Activated T-helper 9 cell treated with anti-CD3 and anti-CD28 coated beads, Interleukin-2, amount 50 U/mL, for 16 hours (primary cell): ENCODE data around the gene BBX.
"Not testable (repeated sequence)": the region's sequence is repeated elsewhere in the genome, so short reads cannot be mapped to it uniquely, and the experiment has no call there.

Experiments
- DNase-seq: peaks from one replicate; pipeline ENCODE4 v3.0.0-alpha.2; 2020; ENCODE audit warnings: low read depth

BBX gene

DNA sequence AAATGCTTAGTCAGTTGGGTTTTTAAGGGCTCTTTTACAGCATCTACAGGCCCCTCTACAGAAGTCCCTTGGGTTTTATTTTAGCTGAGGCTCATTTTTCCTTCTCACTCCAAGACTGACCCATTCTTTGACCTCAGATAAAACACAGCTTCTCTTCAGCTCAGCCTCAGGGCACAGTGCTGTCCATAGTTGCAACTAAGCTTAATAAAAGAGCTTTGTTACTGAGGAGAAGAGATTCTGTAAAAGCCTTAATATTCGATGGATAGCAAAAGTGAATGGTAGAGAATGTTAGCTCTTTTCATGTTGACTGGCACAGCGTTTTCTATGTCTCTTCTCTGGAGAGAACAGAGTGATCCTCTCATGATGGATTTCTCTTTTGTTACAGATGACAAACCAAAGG, 277.9 kb downstream of the BBX start:
- no peak for DNase-seq

- no peak for DNase-seq
Observed at GRCh38 chr3:107803170-107803569, 280.4 kb downstream of the BBX start.

- no peak for DNase-seq
Observed at GRCh38 chr3:107806021-107806420, 283.3 kb downstream of the BBX start.

- DNase-seq: no peak
Observed at GRCh38 chr3:107806536-107806935, 283.8 kb downstream of the BBX start.

- DNase-seq: no peak
Observed at GRCh38 chr3:107810171-107811071, 287.7 kb downstream of the BBX start.

DNA sequence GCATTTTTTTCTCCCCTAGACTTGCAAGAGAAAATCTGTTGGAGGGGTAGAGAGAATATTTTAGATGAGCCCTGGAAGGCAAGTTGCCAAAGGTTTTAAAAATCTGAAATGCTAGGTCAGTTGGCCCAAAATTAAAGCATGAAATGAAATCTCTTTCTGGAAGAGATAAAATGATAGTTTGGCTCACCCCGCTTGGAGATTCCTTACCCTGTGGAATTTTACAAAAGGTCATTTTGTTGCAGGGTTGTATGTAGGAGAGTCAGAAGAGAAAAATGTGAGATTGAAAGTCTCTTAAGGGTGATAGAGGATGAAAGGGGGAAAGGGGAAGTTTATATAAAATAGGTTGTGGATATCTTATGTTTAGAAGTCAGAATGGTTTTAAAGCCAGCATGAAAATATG, 290.3 kb downstream of the BBX start:
- no peak for DNase-seq

GRCh38 chr3:107816107-107816506, 293.3 kb downstream of the BBX start:
- no peak for DNase-seq

GRCh38 chr3:107817076-107817475, 294.3 kb downstream of the BBX start:
- no peak for DNase-seq

GRCh38 chr3:107818025-107818424, 295.3 kb downstream of the BBX start:
- DNase-seq: no peak

DNA sequence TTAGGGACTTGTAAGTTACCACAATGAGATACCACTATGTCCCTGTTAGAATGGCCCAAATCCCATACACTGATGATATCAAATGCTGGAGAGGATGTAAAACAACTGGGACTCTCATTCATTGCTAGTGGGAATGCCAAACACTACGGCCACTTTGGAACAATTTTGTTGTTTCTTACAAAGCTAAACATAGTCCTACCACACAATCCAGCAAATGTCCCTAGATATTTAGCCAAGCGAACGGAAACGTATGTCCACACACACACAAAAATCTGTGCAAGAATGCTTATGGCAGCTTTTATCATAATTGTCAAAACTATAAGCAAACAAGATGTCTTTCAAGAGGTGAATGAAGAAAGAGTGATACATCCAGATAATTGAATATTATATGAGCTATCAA, 296.9 kb downstream of the BBX start:
- no peak for DNase-seq

GRCh38 chr3:107822308-107822707, 299.5 kb downstream of the BBX start:
- no peak for DNase-seq

- no peak for DNase-seq
Observed at GRCh38 chr3:107824822-107825371, 302.1 kb downstream of the BBX start.

DNA sequence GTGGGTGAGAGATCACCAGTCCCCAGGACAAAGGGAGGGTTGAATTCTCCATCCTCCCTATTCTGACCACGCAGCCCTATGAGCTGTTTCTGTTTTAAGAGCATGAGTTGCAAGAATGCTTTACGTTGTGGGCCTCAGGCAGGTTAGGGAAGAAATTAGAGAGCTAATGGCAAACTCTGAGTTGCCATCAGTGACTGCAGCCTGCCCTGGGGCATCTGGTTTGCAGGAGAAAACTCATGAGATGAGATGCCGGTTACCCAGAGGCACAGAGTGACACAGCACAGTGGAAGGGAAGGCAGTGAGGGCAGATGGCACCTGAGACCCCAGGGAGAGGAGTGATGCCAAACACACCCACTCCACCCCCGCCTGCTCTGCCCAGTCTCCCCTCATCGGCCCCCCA, 302.8 kb downstream of the BBX start:
- no peak for DNase-seq

- no peak for DNase-seq
Observed at GRCh38 chr3:107826727-107827126, 304.0 kb downstream of the BBX start.

GRCh38 chr3:107829185-107829584, 306.4 kb downstream of the BBX start:
- no peak for DNase-seq

DNA sequence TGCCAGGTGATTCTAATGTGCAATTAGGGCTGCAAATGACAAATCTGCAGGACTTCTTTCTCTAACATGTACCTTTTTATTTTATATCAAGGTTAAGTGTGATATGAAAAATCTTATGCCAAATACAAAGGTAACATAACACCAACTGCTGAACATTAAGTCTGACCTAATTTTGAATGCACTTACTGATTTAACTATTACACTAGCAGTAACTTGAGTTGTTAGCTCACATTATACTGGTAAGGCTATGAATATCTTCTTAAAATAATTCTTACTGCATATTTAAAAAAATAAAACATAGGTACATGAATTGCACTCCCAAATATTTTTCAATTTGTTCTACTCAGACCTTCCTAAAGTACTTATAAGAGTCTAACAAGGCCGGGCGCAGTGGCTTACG, 308.8 kb downstream of the BBX start:
- DNase-seq: no peak

GRCh38 chr3:107833043-107833442, 310.3 kb downstream of the BBX start:
- no peak for DNase-seq

GRCh38 chr3:107833722-107834416, 311.1 kb downstream of the BBX start:
- no peak for DNase-seq

DNA sequence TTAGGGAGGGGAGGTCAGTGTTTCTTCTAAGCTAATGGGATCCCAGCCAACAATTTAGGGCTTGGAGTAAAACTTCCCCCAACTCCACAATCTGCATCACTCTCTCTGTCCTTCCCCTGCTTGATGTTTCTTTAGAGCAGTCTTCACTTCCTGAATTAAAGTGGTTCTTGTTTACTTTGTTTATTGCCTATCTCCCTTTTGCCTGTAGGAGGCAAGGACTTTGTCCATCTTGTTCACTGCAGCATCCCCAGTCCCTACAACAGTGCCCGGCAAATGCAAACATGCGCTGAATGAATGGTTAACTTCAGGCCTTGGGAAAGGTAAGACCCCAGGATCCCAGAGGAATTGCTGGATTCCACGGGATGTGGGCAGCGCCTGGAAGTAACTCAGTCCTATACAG, 312.2 kb downstream of the BBX start:
- DNase-seq: not testable (repeated sequence)

GRCh38 chr3:107837895-107838612, 315.3 kb downstream of the BBX start:
- no peak for DNase-seq

DNA sequence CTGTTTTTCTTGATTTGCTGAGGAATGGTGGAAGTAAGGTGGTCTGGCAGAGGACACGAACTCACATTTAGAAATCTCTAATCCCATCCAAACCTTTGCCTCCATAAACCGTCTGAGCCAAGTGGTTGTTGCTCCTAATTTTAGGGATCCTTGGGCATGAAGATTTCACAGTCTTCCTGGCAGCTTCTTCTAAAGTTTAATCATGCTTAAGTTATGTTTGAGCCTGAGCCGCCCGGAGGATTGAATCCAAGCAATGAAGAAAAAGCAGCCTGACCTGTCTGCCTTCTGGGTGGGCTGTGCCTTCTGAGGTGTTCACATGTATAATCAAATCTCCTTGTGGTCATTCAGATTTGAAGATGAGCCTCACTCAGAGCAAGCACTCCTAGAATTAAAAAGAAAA, 319.1 kb downstream of the BBX start:
- no peak for DNase-seq

- no peak for DNase-seq
Observed at GRCh38 chr3:107842940-107843339, 320.2 kb downstream of the BBX start.
